SK-N-SH (cell line): ENCODE data around the gene SETD1B.

Experiments
- CTCF ChIP-seq: fragments of 200-600 bp; sonication (generic); IDR thresholded peaks from 2 replicates; pipeline ENCODE4 v1.6.1; 2017; ENCODE audit warnings: antibody characterized with exemption, mild to moderate bottlenecking, moderate library complexity
- ELF1 ChIP-seq: IDR thresholded peaks from 2 replicates; pipeline ENCODE4 v1.4.0; 2012
- EP300 ChIP-seq, 2 experiments: IDR thresholded peaks; 2 replicates each; pipeline versions ENCODE4 v1.4.0 to v1.6.1; 2012; ENCODE audit warnings: borderline replicate concordance in 1 of 2, low read depth in 1 of 2, low read length in 1 of 2
- FOXJ3 ChIP-seq: sonication (generic); formaldehyde crosslinking; IDR thresholded peaks from 2 replicates; pipeline ENCODE4 v1.5.1; 2020; ENCODE audit warnings: mild to moderate bottlenecking, missing genetic modification reagents
- NFIC ChIP-seq: IDR thresholded peaks from 2 replicates; pipeline ENCODE4 v1.4.0; 2012; ENCODE audit warnings: borderline replicate concordance
- RAD21 ChIP-seq: IDR thresholded peaks from 2 replicates; pipeline ENCODE4 v1.6.1; 2012; ENCODE audit warnings: mild to moderate bottlenecking, low read length
- RCOR1 ChIP-seq: fragments of 150-350 bp; IDR thresholded peaks from 2 replicates; pipeline ENCODE4 v1.6.1; 2017; ENCODE audit warnings: antibody characterized with exemption, low read length
- REST ChIP-seq: IDR thresholded peaks from 2 replicates; pipeline ENCODE4 v1.6.1; 2012; ENCODE audit warnings: mild to moderate bottlenecking, low read depth, low read length, moderate library complexity
- TAF1 ChIP-seq: IDR thresholded peaks from 2 replicates; pipeline ENCODE4 v1.6.1; 2012; ENCODE audit warnings: low read depth, mild to moderate bottlenecking, low read length, moderate library complexity, borderline replicate concordance
- USF1 ChIP-seq: IDR thresholded peaks from 2 replicates; pipeline ENCODE4 v1.4.0; 2012; ENCODE audit warnings: low read depth, borderline replicate concordance
- ZBTB33 ChIP-seq: IDR thresholded peaks from 2 replicates; pipeline ENCODE4 v1.4.0; 2012; ENCODE audit warnings: low read depth, borderline replicate concordance

GRCh38 chr12:121791671-121792551 lies 11.9 kb upstream of the SETD1B start:
- no peak for TF ChIP-seq CTCF
- TF ChIP-seq REST: no peak
- TF ChIP-seq RCOR1: no peak
- no peak for TF ChIP-seq ELF1
- TF ChIP-seq USF1: no peak
- no peak for TF ChIP-seq FOXJ3 (CRISPR knock-in tag)
- TF ChIP-seq RAD21: no peak
- no peak for TF ChIP-seq EP300 (IDR thresholded peaks at IDR 0.05; ENCODE audit: borderline replicate concordance in 1 of 2, low read depth in 1 of 2, low read length in 1 of 2)
- TF ChIP-seq TAF1: no peak
- no peak for TF ChIP-seq ZBTB33
- TF ChIP-seq NFIC: no peak
